ENCODE results near the gene ANO1.

Gene ANO1

GRCh38 chr11:70169632-70170031 lies 91.5 kb downstream of the ANO1 start:
- DNase-seq: no peak

- DNase-seq: no peak
Measured at GRCh38 chr11:70170596-70171210, 92.6 kb downstream of the ANO1 start.

DNA sequence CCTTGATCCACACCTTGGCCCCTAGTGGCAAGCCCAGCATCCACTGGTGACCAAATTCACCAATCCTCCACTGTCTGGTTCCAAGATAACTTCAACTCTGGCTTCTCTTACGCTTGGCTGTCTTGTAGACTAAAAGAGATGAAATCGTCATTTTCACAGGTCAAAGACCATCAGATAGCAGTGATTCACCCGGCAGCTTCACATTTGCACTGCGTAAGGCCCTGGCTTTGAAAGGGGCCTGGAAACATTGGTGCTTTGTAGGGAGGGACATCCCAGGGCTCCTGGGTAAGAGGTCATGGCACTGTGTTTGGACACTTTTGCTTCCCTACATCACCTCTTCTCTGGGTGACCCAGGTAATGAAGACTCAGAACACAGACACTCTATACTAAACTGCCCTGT lies 94.9 kb downstream of the ANO1 start:
- DNase-seq: no peak

DNA sequence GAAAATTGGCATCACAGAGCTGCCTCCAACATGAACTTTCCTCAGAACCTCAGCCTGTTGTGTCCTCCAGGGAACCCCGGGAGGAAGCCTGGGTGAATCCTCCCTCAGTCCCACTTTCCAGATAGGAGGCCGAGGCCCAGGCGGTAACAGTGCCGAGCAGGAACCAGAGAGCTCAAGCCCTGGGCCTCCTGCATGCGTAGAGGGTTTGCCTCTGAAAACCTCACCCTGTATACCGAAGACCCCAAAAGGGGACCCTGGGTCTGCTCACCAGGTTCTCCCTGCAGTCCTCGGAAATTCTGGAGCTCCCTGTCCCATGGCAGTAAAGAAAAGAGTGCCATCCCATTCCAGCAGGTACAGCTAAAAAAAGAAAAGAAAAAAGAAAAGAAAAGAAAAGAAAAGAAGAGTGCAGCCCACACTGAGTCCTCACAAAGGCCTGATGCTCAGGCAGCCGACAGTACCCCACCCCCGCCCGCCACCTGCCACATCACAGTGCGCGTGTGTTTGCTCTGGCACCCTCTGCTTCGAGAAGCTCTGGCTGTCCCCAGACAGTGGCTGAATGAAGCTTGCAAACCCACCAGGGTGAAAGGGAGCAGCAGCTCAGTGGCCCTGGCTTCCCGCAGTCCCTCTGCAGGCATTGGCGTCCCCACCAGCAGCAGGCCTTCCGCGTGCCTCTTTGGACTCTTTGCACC lies 96.6 kb downstream of the ANO1 start:
- no peak for DNase-seq

DNA sequence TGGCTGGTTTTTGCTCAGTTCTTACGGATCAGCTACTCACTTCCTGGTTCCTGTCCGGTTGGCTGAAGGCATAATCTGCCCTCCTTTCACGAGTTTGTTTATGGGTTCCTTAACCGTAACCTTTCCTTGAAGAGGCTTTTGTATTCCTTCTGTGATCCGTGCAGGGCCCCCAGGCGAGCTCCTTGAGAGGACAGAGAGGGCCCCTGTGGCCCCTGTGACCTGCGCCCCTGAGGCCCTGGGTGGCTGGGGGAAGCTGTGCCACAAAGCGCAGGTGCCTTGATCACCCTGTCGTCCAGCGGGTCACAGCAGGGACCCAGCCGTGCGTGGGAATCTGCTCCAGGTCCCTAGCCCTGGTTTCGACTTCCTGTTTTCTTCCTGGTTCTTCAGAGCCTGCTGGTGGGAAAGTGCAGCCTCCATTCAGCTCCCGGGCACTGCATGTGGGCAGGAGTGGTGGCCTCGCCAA lies 97.2 kb downstream of the ANO1 start:
- DNase-seq: no peak

DNA sequence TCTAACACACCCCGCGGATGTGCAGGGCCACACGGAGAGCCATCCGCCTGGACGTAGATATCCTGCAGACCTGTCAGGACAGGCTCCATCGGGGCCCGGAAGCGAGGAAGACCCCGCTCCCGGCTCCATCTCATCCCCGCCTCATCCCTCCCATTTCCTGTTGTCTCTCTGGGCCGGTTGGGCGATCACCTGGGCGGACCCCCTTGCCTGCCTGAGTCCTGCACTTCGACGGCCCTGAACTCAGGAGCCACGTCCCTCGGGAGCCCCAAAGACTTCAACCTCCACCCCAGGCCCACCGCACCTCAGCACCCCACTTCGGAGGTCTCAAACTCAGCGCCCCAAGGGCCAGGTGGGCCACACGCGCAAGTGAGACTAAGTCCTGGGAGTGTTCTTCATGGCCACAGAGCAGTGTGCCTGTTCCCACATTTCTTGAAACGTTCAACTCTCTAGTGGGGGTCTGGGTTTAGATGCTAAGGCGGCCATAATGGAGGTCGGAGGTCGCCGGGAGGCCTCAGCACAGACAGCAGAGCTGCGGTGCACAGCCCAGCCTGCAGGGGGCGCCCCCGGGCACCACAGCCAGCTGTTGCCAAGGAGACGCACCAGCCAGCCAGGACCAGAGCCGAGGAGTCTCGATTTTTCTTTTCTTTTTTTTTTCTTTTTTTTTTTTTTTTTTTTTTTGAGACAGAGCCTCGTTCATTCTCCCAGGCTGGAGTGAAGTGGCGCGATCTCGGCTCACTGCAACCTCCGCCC lies 99.0 kb downstream of the ANO1 start:
- peak in 1 of 2 experiments; percentile 10 for DNase-seq

DNA sequence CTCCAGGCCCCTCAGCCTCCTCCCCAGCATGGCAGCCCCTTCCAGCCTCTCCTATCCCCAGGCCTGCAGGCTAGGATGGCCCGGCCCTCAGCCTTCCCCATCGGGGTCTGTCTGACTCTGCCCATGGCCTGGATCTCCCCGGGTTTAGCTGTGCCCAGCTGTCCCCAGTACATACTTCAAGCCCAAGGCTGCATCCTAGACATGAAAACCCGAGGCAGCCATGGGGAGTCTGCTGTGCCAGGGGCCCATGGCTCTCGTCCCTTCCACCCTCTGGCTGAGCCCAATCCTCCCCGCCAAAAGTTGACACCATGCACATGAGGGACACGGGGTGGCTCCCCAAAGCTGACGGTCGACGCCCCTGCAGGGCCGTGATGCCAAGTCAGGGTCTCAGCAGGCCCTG lies 102.8 kb downstream of the ANO1 start:
- no peak for DNase-seq

GRCh38 chr11:70182266-70182665 lies 104.1 kb downstream of the ANO1 start:
- DNase-seq: no peak

- no peak for DNase-seq
Measured at GRCh38 chr11:70183032-70183431, 104.9 kb downstream of the ANO1 start.

- no peak for DNase-seq
Measured at GRCh38 chr11:70183483-70184176, 105.5 kb downstream of the ANO1 start.

GRCh38 chr11:70184396-70184795 lies 106.3 kb downstream of the ANO1 start:
- no peak for DNase-seq

GRCh38 chr11:70185348-70186055 lies 107.4 kb downstream of the ANO1 start:
- DNase-seq: no peak

GRCh38 chr11:70186420-70186819 lies 108.3 kb downstream of the ANO1 start:
- DNase-seq: no peak

- DNase-seq: no peak
Measured at GRCh38 chr11:70186936-70187335, 108.8 kb downstream of the ANO1 start.

DNA sequence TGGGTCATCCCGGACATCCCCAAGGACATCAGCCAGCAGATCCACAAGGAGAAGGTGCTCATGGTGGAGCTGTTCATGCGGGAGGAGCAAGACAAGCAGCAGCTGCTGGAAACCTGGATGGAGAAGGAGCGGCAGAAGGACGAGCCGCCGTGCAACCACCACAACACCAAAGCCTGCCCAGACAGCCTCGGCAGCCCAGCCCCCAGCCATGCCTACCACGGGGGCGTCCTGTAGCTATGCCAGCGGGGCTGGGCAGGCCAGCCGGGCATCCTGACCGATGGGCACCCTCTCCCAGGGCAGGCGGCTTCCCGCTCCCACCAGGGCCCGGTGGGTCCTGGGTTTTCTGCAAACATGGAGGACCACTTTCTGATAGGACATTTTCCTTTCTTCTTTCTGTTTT lies 109.7 kb downstream of the ANO1 start:
- no peak for DNase-seq

GRCh38 chr11:70189622-70190021 lies 111.5 kb downstream of the ANO1 start:
- DNase-seq: no peak

DNA sequence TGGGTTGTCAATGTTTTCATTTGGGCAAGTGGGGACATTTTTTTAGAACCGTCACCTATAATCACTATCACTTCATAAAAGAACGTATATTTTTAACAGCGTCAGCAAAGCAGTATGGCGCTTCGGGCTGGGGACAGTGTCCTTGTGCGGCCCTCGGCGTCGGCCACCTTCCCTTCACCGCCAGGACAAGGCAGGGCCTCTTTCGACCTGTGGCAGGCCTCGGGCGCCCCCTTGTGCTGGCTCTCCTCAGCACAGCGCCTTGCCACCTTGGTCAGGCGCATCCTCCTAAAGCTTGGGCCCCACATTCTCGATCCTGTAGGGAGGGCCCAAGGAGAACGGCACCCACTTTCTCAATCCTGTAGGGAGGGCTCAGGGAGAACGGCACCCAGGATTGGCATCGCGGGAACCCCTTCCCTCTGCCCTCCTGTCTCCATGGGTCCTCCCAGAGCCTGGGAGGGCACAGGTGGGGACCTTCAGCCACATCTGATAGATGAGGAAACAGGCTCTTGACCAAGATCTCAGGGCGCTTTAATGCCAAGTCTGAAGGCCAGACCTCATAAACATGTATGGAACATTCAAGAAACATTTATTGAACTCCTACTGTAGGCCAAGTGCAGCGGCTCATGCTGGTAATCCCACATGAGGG lies 113.5 kb downstream of the ANO1 start:
- DNase-seq: peak in 1 of 2 experiments; percentile 41

DNA sequence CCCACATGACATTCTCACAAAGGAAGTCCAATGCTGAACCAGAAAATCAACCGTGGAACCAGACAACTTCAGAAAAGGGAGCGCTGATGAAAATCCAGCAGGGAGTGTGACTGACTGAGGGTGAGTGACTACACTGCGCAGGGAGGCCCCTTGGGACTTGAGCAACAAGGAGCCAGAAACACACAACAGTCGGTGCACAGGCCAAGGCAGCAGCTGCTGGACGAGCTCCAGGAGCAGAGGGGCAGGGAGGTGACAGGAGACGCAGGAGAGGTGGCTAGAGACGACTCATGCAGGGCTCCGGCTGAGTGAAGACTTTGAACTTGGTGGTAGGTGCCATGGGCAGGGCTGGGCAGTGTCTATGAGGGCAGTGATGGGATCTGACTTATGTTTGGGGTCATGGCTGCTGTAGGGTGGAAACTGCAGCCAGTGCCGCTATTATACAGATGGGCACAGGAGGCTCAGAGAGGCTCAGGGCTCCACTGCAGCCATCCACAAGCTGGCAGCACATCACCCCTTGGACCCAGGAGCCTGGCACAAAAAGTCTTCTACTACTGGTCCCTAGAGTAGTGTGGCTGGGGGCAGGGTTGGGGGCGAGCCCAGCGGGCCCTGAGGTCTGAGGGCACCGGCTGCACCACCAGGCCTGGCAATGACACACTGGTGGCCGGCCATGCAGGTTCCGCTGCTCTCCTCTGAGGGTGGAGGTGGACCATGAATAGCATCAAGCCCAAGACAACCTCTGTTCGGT lies 114.7 kb downstream of the ANO1 start:
- DNase-seq: no peak

GRCh38 chr11:70193411-70194292 lies 115.5 kb downstream of the ANO1 start:
- DNase-seq: peak in 1 of 2 experiments; percentile 12
